HPDE6-E6E7 (cell line): Measurements from ENCODE around the gene SURF4.
"Not testable (repeated sequence)": the region's sequence is repeated elsewhere in the genome, so short reads cannot be mapped to it uniquely, and the experiment has no call there.

Experiments used
- DNase-seq: peaks from one replicate; pipeline ENCODE4 v3.0.0; 2011; ENCODE audit warnings: missing footprints; ENCODE audit errors: extremely low spot score

SURF4 gene

DNA sequence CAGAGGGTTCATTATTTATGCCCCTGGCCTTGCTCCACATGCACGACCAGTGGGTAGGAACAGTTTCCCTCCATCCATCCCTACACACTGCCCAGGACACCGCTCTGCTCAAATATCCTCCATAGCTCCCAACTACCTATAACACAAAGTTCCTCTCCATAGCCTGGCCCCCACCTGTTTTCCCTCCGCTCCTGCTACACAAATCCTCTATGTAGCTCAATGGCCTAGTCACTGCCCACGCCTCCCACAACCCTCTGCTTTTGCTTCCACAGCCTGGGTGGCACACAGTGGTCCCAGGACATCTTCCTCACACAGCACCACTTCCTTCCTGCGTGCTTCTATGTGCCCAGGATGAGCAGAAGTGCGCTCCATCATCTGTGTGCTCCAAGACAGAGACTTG, 21.5 kb upstream of the SURF4 start:
- no peak for DNase-seq

DNA sequence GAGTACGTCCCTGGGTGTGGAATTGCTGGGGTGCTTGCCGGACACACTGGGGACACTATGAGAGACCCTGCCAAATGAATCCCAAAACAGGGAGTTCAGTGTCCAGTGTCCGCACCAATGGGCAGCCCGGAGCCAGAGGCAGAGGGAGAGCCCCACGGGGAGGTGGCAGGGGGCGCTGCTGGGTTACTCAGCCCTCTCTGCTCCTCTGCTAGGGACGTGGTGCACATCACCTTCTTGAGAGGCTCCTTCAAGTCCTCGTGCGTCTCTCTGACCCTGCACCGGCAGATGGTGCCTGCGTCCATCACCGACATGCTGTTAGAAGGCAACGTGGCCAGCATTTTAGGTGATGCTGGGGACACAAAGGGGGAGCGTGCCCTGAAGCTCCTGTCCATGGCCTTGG, 21.1 kb upstream of the SURF4 start:
- no peak for DNase-seq

DNA sequence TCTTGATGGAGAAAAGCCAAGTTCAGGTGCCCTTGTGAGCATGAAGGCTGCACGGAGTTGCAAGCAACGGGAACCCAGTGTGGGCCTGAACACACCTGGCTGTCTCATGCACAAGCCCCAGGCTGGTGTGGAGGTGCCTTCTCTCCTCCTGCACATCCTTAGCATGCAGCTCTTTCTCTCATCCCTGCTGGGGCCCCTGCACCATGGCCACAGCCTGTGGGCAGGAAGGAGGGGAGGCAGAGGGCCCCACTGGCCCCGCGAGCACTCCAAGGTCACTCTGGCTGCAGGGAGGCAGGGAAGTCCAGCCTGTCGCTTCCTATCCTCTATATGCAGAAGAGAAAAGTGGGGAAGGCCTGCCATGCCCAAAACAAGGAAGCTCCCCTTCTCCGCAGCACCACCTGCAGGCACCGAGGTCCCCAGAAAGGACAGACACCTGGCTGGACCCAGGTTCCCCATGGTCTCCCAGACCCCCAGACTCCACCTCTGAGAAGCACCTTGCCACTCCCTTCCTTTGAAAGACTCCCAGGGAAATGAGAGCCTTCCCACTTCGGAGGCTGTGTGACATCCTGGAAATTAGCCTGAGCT, 18.9 kb upstream of the SURF4 start:
- no peak for DNase-seq

DNA sequence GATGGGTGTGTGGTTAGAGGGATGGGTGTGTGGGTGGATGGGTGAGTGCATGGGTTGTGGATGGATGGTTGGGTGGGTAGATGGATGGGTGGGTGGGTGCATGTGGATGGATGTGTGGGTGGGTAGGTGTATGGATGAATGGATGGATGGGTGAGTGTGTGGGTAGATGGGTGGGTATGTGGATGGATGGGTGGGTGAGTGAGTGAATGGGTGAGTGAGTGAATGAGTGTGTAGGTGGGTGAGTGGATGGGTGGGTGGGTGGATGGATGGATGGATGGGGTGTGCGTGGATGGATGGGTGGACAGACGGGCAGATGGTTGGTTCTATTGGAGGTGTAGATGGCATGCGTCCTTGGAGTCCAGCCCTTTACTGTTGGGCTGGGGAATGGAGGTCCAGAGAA, 17.5 kb upstream of the SURF4 start:
- no peak for DNase-seq

DNA sequence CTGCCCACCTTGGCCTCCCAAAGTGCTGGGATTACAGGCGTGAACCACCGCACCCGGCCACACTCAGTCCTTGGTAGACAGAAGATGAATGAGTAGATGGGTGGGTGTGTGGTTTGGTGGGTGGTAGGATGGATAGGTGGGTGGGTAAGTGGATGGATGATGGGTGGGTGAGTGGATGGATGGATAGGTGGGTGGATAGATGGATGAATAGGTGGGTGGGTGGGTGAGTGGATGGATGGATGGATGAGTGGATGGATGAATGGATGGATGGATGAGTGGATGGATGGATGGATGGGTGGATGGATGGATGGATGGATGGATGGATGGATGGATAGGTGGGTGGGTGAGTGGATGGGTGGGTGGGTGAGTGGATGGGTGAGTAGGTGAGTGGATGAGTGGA, 16.4 kb upstream of the SURF4 start:
- DNase-seq = not testable (repeated sequence)

DNA sequence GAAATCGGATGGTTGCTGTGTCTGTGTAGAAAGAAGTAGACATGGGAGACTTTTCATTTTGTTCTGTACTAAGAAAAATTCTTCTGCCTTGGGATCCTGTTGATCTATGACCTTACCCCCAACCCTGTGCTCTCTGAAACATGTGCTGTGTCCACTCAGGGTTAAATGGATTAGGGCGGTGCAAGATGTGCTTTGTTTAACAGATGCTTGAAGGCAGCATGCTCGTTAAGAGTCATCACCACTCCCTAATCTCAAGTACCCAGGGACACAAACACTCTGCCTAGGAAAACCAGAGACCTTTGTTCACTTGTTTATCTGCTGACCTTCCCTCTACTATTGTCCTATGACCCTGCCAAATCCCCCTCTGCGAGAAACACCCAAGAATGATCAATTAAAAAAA, 15.6 kb upstream of the SURF4 start:
- not testable (repeated sequence) for DNase-seq

DNA sequence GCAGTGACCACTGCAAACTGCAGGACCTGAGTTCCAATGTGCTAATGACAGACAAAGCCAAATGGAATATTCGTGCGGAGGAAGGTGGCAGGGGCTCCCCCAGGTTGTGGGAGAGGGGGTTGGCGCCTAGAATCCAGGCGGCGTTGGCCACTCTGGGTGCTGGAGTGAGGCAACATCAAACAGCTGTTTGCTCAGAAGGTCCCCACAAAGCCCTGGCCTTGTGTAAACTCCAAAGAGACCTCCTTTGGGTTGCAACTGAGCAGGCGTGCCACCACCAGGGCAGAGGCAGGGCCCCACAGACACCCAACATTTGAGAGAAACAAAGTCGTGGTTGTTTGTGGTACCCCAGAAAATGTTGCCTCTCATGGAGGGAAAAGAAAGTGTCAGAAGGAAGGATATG, 14.9 kb upstream of the SURF4 start:
- DNase-seq = no peak

DNA sequence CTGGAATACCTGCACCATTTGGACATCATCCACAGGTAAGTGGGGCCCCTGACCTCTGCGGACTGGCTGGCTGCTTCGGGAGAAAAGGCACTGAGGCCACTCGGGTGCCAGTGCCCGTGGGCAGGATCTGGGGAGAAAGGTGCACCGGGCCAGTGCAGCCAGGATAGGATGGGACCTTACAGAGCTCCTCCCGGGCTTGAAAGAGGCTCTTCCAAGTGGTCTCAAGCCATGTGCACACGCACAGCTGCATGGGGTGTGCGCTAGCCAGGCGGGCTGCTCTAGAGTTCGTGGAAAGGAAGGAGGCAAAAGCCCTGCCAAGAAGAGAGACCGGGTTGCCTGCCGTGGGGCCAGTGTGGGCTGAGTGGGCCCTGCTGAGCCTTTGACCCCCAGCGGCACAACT, 13.7 kb upstream of the SURF4 start:
- DNase-seq = no peak

DNA sequence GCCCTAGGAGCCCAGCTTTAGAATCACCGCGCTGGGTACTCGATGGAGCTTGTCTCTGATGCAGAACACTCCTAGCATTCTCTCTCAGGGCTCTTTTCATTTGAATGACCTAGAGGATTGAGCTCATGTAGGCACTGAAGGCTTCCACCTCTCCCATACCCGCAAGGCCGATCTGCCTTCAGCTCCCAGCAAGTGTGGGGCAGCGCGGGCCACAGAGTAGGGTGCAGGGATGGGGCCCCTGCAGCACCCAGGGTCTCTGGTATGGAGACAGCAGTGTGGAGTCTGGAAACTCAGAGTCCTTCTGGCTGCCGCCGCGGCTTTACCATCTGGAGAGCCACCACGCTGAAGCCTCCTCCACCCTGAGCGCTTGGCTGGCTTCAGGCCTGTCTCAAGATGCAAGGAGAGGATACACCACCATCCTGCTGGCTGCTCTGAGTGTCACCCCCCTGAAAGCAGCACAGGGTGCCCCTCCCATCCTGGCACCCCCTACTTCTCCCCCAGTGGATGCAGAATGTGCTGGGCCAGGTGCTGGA, 13.2 kb upstream of the SURF4 start:
- DNase-seq = no peak

DNA sequence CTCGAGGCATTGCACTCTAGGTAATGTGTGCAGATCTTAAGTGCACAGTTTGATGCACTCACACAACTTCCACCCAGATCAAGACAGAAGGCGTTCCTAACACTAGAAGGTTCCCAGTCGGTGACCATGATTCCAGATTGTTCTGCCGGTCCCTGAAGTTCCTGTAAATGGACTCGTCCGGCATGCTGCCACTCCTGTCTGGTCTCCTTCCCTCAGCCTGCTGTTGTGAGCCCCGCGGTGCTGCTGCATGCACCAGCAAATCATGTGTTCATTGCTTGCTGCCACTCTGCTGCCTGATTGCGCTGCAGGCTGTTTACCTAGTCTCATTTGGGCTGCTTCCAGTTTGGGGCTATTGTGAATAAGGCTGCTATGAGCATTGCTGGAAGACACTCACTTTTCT, 11.8 kb upstream of the SURF4 start:
- peak; percentile 51 for DNase-seq

DNA sequence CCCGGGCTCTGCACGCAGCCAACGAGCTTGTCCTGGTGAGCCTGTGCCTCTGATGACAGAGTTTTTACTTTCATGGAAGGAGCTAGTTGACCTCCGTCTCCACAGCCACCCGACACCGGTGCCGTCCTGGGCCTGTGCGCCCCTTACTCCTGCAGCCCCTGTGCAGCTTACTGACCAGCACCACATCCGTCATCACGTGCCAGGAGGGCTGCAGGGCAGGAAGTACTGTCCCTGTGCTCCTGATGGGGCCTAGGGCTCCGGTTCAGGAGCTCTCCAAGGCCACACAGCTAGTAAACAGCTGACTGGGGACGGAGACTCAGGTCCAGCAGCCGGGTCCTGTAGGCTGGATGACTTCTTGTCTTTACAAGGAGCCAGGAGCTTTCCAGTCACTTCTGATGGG, 10.5 kb upstream of the SURF4 start:
- DNase-seq = no peak

DNA sequence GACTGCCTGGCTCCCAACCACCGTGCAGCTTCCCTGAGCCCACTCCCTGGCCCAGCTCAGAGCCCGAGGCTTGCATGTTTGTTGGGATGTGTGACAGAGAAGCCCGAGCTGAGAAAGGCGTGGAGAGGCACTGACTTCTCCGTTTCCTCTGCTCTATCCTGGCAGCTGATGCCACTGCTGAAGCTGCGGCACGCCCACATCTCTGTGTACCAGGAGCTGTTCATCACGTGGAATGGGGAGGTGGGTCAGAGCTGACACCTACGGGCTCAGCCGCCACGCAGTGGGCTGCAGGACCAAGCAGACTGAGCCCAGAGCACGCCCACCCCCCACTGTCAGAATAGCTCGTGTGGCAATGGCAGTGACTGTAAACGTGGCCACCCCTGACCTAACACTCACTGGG, 9.6 kb upstream of the SURF4 start:
- DNase-seq = no peak

DNA sequence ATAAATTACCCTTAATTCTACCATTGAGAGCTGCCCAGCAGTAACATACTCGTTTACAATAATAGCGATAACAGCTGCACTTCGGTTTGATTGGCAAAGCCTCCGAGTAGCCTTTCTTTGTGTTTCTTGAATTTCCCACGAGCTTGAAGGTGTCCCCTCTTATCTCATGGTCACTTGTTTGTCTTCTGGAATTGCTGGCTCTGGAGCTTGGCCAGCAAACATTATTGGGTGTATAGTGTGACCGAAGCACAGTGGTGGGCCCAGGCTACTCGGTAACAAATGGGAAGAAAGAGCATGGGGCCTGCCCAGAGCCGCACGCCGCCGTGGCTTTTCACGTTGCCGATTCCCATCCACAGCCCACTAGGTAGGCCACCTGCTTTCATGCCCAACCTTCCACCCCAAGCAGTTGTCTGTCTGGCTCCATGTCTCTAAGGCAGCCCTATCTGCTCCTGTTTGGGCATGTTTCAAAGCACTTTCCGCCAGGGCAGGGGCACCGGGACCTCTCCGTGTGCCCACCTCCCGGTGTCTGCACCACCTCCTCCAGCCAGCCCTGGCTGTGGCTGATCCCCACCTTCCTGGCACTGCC, 9.0 kb upstream of the SURF4 start:
- no peak for DNase-seq

DNA sequence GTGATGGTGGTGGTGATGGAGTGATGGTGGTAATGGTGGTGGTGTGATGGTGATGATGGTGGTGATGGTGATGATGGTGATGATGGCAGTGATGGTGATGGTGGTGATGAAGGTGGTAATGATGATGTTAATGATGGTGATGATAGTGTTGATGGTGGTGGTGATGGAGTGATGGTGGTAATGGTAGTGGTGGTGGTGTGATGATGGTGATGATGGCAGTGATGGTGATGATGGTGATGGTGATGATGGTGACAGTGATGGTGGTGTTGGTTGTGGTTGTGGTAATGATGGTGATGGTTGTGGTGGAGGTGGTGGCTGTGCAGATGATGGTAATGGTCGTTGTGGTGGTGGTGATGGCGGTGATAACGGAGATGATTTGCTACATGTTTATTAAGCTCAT, 7.6 kb upstream of the SURF4 start:
- DNase-seq = no peak

DNA sequence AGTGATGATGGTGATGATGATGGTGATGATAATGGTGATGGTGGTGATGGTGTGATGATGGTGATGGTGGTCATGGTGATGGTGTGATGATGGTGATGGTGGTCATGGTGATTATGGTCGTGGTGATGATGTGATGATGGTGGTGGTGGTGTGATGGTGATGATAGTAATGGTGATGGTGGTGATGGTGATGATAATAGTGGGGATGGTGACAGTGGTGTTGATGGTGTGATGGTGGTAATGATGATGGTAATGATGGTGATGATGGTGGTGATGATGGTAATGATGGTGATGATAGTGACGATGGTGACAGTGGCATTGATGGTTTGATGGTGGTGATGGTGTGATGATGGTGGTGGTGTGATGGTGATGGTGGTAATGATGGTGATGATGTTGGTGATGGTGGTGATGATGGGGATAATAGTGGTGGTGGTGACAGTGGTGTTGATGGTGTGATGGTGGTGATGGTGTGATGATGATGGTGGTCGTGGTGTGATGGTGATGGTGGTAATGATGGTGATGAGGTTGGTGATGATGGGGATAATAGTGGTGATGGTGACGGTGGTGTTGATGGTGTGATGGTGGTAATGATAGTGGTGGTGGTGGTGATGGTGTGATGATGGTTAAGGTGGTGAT, 6.8 kb upstream of the SURF4 start:
- no peak for DNase-seq

DNA sequence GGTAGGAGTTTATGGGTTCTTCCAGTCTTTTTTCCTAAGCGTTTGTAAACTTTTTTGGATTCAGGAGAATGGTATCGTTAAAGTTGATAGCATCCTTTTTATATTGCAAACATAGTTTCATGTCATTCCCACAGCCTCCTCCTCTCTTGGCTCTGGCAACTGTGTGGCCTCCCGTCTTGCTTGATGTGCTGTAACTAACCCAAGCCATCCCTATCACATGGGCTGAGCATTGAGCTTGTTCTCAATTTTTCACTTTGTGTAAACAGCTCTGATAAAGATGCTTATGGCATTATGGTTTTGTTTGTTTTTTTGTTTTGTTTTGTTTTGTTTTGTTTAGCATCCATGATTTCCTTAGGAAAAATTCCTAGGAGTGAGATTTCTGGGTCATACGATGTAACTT, 4.9 kb upstream of the SURF4 start:
- DNase-seq = no peak

DNA sequence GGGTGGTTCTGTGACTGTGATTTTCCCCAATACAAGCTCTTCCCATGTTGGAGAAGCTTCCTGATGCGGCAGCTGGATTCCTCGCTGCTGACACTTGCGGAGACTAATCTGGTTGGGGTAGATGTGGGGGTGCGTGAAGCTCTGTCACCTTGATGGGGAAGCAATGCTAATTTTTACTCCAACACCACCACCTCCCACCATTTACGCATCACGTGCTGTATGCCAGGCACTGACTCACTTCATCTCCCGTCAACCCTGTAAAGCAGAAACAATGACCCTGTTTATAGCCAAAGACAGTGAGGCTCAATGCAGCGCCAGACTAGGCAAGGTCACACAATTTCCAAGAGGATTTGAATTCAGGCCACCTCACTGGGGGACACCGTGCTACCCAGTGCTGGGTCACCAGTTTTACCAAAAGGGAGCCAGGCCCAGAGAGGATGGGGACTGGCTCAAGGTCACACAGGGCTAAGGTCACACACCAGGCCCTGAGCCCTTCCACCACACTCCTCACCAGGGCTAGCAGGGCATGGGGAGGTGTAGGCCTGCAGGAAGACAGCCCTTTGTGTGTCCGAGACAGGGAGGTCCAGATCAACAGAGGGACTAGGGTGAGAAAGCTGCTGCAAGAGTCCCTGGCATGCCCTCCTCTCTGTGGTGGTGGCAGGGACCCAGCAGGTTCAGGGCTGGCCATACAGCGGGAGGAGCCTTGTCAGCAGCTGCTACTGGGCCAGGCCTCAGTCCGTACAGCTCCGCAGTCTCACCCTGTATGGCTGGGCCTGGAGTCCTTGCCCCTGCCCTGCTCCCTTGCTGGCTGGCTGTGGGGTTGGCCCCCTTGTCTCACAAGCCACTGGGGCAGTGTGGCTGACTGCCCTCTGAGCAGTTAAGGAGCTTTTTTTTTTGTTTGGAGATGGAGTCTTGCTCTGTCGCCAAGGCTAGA, 3.6 kb upstream of the SURF4 start:
- DNase-seq = no peak

DNA sequence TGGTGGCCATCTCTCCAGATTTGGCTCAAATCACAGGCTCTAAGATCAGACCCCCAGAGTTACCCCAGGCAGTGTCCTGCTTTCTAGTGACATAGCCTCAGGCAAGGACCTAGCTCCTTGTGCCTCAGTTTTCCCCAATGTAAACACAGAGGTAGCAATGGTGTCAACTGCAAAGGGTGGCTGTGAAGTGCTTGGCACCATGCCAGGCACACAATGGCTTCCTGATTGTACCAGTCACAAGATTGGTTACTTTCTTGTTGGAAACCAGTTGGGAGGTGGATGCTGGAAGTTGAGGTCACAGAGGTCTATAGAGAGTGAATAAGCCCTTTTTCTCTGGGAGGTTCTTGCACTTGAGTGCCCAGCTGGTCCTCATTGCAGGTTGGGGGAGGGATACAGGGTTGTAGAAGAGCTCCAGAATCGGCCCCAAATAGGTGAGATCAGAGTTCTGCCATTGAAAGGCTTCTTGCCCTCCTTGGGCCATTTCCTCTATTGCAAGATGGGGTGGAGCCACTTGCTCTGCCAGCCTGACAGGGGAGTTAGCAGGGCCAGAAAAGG, 2.6 kb upstream of the SURF4 start:
- DNase-seq = no peak

DNA sequence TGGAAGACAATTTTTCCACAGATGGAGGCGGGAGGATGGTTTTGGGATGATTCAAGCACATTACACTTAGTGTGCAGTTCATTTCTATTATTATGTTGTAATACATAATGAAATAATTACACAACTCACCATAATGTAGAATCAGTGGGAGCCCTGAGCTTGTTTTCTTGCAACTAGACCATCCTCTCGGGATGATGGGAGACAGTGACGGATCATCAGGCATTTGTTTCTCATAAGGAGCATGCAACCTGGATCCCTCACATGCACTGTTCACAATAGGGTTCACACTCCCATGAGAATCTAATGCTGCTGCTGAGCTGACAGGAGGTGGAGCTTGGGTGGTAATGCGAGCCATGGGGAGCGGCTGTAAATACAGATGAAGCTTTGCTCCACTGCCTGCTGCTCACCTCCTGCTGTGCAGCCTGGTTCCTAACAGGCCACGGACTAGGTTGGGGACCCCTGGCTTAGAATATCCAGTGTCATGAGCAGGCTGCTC, 1.9 kb upstream of the SURF4 start:
- DNase-seq = no peak

DNA sequence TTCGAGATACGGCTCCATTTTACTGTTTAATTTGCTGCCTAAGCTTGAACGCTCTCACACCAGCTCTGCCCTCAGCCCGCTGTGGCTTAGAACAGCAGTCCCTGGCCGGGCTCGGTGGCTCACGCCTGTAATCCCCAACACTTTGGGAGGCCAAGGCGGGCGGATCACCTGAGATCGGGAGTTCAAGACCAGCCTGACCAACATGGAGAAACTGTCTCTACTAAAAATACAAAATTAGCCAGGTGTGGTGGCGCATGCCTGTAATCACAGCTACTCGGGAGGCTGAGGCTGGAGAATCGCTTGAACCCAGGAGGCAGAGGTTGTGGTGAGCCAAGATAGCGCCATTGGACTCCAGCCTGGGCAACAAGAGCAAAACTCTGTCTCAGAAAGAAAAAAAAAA, 1.4 kb upstream of the SURF4 start:
- not testable (repeated sequence) for DNase-seq

DNA sequence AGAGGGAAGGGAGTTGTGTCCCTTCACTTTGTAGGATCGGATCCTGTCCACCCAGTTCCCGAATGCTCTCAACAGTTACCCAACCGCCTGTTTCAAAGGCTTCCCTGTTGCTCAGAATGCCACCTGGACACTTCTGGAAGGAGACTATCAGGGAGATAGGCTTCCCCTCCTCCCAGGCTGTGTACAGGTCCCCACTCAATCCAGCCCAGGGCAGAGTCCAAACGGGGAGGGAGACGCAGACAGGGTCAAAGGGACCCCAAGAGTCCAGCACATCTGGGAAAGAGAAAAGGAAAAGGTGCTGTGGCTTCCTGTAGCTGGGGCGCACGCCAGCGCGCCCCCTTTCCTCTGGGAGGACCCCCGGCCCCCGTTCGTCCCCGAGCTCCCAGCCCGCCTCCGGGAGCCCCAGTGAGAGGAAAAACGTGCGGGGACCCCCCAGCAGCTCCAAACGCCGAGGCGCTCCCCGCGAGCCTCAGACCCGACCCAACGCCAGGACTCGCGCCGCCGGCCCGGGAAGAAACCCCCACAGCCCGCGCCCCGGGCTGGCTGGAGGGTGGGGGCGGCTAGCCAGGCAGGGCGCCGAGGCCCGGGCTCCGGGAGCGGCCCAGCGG, 640 bp downstream of the SURF4 start:
- DNase-seq = peak; percentile 35
